Measurements from ENCODE around the gene CSTF1. TPM values are rescaled to one million over a fixed set of nuclear protein-coding genes. Genes with fewer than 3 reads are reported as not detected.

The CSTF1 gene
- total and polyA plus RNA-seq, 2 of the 4 experiments (the other 2 are of a cell fraction): 48.8 to 105 TPM

DNA sequence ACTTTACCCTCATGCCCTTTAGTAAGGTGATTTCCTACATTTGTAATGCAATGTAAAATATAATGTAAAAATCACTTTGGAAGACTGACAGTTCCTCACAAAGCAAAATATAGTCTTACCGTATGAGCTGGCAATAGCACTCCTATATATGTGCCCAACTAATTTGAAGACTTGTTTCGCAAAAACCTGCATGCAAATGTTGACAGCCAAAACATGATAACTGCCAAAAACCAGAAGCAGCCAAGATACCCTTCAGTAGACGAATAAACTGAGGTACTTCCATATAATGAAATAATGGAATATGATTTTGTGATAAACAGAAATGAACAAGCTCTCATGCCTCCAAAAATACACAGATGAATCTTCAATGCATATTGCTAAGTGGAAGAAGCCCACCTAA, 14.1 kb upstream of the CSTF1 start:
- H2BK20ac ChIP-seq (ENCODE audit: low read depth, low read length): no peak overlapping the region
- H3K9ac ChIP-seq (ENCODE audit: low read depth, low read length): no peak overlapping the region
- ChIA-PET CTCF (no interaction called here), POLR2A (ENCODE audit: unreplicated experiment) (no interaction called here)
- dilution Hi-C loops (cut with HindIII; ENCODE audit: low sequenced_read_pairs, unreplicated experiment): no loop called here
- no peaks in the 10 kb centered on the region for H3K9me3 ChIP-seq (ENCODE audit: control insufficient read depth, insufficient read depth, low read length)
- WGBS, 2 experiments (ENCODE audit: extremely low coverage in 2 of 2, insufficient read length in 1 of 2): no CpG with 5 or more reads among the region's 3 CpGs
- no peak overlapping the region for H3K14ac ChIP-seq (replicated peaks; ENCODE audit: low read depth, low read length)
- H3K27ac ChIP-seq (ENCODE audit: insufficient read depth, low read length): no peak overlapping the region
- no peak overlapping the region for H3K4me2 ChIP-seq (ENCODE audit: low read depth, low read length)
- peaks cover 5% of the 10 kb centered on the region; the same call in 1 of the 2 replicates for H3K9me1 ChIP-seq (ENCODE audit: insufficient read depth, low read length)
- H2AK9ac ChIP-seq (replicated peaks; ENCODE audit: low read depth, low read length, poor library complexity): no peak overlapping the region
- BruUV-seq (replicated peaks): no TSS peak
- no peak overlapping the region for H3K4ac ChIP-seq (ENCODE audit: low read depth, low read length)
- DNase-seq (no peak), ATAC-seq (ENCODE audit: low read depth) (no peak)
- H2BK5ac ChIP-seq (ENCODE audit: low read depth, low read length, poor library complexity, severe bottlenecking): no peak overlapping the region
- H4K5ac ChIP-seq (ENCODE audit: low read depth, low read length): no peak overlapping the region
- no peak overlapping the region for H2BK120ac ChIP-seq (ENCODE audit: low read depth, low read length)
- no peak overlapping the region for H2BK15ac ChIP-seq (ENCODE audit: low read depth, low read length)
- intact Hi-C loops (cut with micrococcal nuclease): no loop called here
- in situ Hi-C loops (cut with MboI; ENCODE audit: low sequenced_read_pairs): loop anchor here (25.0 kb wide), 1 partner anchor 984 kb away; the partner anchor contains the start of gene RAE1
- H3K18ac ChIP-seq (ENCODE audit: low read depth, low read length): no peak overlapping the region
- peaks cover 12% of the 10 kb centered on the region for H3K36me3 ChIP-seq (ENCODE audit: control insufficient read depth, insufficient read depth, low read length)
- H4K20me1 ChIP-seq (ENCODE audit: insufficient read depth, low read length): no peaks in the 10 kb centered on the region; the same call in none of the 2 replicates
- no peak overlapping the region for H3K56ac ChIP-seq (ENCODE audit: extremely low read depth, insufficient read depth, low read length)
- H3K23ac ChIP-seq (ENCODE audit: low read depth, low read length): no peak overlapping the region
- H4K91ac ChIP-seq (ENCODE audit: insufficient read depth, low read depth, low read length): no peak overlapping the region
- TF ChIP-seq SMC3 (IDR thresholded peaks at IDR 0.05; ENCODE audit: low read depth, low read length) (no peak), MAZ (IDR thresholded peaks at IDR 0.05; ENCODE audit: borderline replicate concordance, low read depth, low read length) (no peak), RCOR1 (IDR thresholded peaks at IDR 0.05; ENCODE audit: insufficient replicate concordance, low read length) (no peak), CHD1 (IDR thresholded peaks at IDR 0.05; ENCODE audit: low read depth, low read length) (no peak), RAD21 (IDR thresholded peaks at IDR 0.05; ENCODE audit: low read length) (no peak), FOS (IDR thresholded peaks at IDR 0.05; ENCODE audit: low read depth, low read length) (no peak), MXI1 (IDR thresholded peaks at IDR 0.05; ENCODE audit: borderline replicate concordance, low read depth, low read length) (no peak), RFX5 (IDR thresholded peaks at IDR 0.05; ENCODE audit: low read depth, low read length) (no peak)
- TF ChIP-seq, protein P1, sequence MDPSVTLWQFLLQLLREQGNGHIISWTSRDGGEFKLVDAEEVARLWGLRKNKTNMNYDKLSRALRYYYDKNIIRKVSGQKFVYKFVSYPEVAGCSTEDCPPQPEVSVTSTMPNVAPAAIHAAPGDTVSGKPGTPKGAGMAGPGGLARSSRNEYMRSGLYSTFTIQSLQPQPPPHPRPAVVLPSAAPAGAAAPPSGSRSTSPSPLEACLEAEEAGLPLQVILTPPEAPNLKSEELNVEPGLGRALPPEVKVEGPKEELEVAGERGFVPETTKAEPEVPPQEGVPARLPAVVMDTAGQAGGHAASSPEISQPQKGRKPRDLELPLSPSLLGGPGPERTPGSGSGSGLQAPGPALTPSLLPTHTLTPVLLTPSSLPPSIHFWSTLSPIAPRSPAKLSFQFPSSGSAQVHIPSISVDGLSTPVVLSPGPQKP (IDR thresholded peaks at IDR 0.05; ENCODE audit: borderline replicate concordance, low read depth, low read length): no peak
- TF ChIP-seq, protein P2, sequence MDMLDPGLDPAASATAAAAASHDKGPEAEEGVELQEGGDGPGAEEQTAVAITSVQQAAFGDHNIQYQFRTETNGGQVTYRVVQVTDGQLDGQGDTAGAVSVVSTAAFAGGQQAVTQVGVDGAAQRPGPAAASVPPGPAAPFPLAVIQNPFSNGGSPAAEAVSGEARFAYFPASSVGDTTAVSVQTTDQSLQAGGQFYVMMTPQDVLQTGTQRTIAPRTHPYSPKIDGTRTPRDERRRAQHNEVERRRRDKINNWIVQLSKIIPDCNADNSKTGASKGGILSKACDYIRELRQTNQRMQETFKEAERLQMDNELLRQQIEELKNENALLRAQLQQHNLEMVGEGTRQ (IDR thresholded peaks at IDR 0.05; ENCODE audit: low read depth, low read length): no peak
- H3K4me1 ChIP-seq (ENCODE audit: control insufficient read depth, insufficient read depth, low read length): no peaks in the 10 kb centered on the region; the same call in none of the 2 replicates
- H4K8ac ChIP-seq (ENCODE audit: low read depth in 2 of 2, low read length in 2 of 2): no peak overlapping the region
- no peaks in the 10 kb centered on the region for H3K27me3 ChIP-seq (ENCODE audit: control insufficient read depth, insufficient read depth, low read length)
- no peak overlapping the region for H2AFZ ChIP-seq (replicated peaks; ENCODE audit: low read length, poor library complexity)
- H3K79me1 ChIP-seq (ENCODE audit: low read depth in 1 of 2, low read length in 2 of 2): peaks cover 52 to 65% of the 10 kb centered on the region in 2 experiments
- H3K4me3 ChIP-seq (ENCODE audit: insufficient read depth, low read depth, low read length): no peak overlapping the region
- H2AK5ac ChIP-seq (ENCODE audit: low read depth, low read length): no peak overlapping the region
